ENCODE results near the gene BRD9.
"Not testable (repeated sequence)": the region's sequence is repeated elsewhere in the genome, so short reads cannot be mapped to it uniquely, and the experiment has no call there.

BRD9 gene

GRCh38 chr5:851076-851475, 41.5 kb downstream of the BRD9 start:
- peaks cover 36% of the 10 kb centered on the region for H3K4me1 Mint-ChIP-seq
- no peaks in the 10 kb centered on the region for H3K36me3 Mint-ChIP-seq (ENCODE audit: low read depth)
- DNase-seq: no peak
- H3K27ac Mint-ChIP-seq: no peak overlapping the region
- TF ChIP-seq CTCF (IDR thresholded peaks at IDR 0.05): no peak
- H3K4me3 Mint-ChIP-seq: no peak overlapping the region
- peaks cover 12% of the 10 kb centered on the region for H3K27me3 Mint-ChIP-seq (ENCODE audit: low read depth, poor library complexity)
- no peaks in the 10 kb centered on the region for H3K9me3 Mint-ChIP-seq

DNA sequence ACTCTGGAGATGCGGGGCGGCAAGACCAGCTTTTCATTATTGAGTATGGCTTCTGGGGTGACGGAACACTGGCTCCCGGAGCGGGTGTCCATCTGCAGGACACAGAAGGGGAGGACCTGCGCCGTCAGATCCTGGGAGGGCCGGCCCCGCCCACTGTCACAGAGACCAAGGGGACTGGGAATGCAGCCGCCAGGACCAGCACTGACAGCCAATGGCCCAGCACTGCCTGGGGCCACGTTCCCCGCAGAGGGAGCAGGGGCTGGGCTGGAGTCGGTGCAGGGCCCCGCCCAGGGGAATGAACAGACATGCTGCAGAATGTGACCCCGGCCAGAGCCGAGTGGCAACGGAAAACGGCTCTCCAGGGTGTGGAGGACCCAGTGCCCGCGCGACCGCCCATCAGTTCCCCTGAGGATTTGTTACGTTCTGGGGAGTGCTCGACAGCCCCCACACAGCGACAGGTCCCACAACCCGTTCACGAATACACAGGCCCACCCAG, 42.0 kb downstream of the BRD9 start, which contains the start of gene ZDHHC11:
Gene ZDHHC11, minus strand, starts transcription at position 476 of the 496 bp plus-strand sequence. Its CDS starts 384 bp downstream, at position 92.
- Mint-ChIP-seq H3K4me1 (peaks cover 36% of the 10 kb centered on the region), H3K27ac (peak within 1 kb of the TSS; percentile 48), H3K4me3 (peak within 1 kb of the TSS; percentile 8)

GRCh38 chr5:849651-850301, 42.8 kb downstream of the BRD9 start:
- Mint-ChIP-seq H3K27ac (peak overlapping the region; percentile 48), H3K27me3 (ENCODE audit: low read depth, poor library complexity) (peaks cover 12% of the 10 kb centered on the region), H3K36me3 (ENCODE audit: low read depth) (no peaks in the 10 kb centered on the region)

More for the DNA sequence above, 42.0 kb downstream of the BRD9 start, which contains the start of gene ZDHHC11:
- no peak for TF ChIP-seq CTCF (IDR thresholded peaks at IDR 0.05)
- Mint-ChIP-seq H3K27me3 (ENCODE audit: low read depth, poor library complexity) (peaks cover 12% of the 10 kb centered on the region), H3K36me3 (ENCODE audit: low read depth) (no peaks in the 10 kb centered on the region), H3K9me3 (no peaks in the 10 kb centered on the region)
- DNase-seq: peak; percentile 44

DNA sequence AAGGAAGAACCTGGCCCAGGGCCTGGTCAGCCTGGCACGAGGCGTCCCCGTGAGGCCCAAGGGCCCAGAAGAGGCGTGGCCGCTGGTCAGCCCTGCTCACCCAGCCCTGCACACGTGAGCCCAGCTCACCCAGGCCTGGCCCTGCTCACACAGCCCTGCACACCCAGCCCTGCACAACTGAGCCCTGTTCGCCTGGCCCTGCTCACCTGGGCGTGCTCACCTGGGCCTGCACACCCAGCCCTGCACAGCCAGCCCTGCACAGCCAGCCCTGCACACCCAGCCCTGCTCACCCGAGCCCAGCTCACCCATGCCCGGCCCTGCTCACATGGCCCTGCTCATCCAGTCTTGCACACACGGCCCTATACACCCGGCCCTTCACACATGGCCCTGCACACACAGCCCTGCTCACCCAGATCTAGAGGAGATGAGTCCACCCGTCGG, 43.9 kb downstream of the BRD9 start:
- Mint-ChIP-seq H3K4me3 (no peak overlapping the region), H3K27me3 (ENCODE audit: low read depth, poor library complexity) (peaks cover 9% of the 10 kb centered on the region), H3K4me1 (peaks cover 45% of the 10 kb centered on the region), H3K27ac (no peak overlapping the region), H3K36me3 (ENCODE audit: low read depth) (no peaks in the 10 kb centered on the region), H3K9me3 (no peaks in the 10 kb centered on the region)
- no peak for DNase-seq
- TF ChIP-seq CTCF (IDR thresholded peaks at IDR 0.05): no peak

More at GRCh38 chr5:849651-850301, 42.8 kb downstream of the BRD9 start:
- H3K4me3 Mint-ChIP-seq: peak overlapping the region; percentile 8
- H3K4me1 Mint-ChIP-seq: peaks cover 42% of the 10 kb centered on the region
- no peak for TF ChIP-seq CTCF (IDR thresholded peaks at IDR 0.05)
- no peaks in the 10 kb centered on the region for H3K9me3 Mint-ChIP-seq
- peak; percentile 65 for DNase-seq

DNA sequence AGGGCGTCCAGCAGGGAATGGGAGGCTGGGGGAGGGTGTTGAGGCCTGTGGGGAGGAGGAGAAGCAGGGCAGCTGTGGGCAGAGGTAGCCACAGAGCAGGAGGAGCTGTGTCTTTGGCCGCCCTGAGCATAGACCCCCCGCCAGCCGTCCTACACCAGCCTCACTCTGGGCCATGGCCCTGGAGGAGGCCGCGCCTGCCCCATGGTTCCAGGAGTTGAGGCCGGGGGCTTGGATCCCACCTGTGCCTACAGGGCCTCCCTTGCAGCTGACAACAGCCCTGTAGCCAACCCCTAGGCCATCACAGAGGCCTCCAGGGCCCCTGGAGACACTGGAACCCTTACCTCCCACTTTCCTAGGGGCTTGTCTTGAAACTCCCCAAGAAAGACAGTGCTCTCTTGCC, 44.9 kb downstream of the BRD9 start:
- H3K27me3 Mint-ChIP-seq (ENCODE audit: low read depth, poor library complexity); H3K36me3 Mint-ChIP-seq (ENCODE audit: low read depth); H3K27ac Mint-ChIP-seq; H3K9me3 Mint-ChIP-seq; H3K4me3 Mint-ChIP-seq; DNase-seq: not testable (repeated sequence)
- H3K4me1 Mint-ChIP-seq: peaks cover 48% of the 10 kb centered on the region

GRCh38 chr5:847212-847611, 45.4 kb downstream of the BRD9 start:
- peaks cover 49% of the 10 kb centered on the region for H3K4me1 Mint-ChIP-seq
- H3K27me3 Mint-ChIP-seq (ENCODE audit: low read depth, poor library complexity); DNase-seq; H3K4me3 Mint-ChIP-seq; H3K36me3 Mint-ChIP-seq (ENCODE audit: low read depth); H3K27ac Mint-ChIP-seq; H3K9me3 Mint-ChIP-seq: not testable (repeated sequence)

DNA sequence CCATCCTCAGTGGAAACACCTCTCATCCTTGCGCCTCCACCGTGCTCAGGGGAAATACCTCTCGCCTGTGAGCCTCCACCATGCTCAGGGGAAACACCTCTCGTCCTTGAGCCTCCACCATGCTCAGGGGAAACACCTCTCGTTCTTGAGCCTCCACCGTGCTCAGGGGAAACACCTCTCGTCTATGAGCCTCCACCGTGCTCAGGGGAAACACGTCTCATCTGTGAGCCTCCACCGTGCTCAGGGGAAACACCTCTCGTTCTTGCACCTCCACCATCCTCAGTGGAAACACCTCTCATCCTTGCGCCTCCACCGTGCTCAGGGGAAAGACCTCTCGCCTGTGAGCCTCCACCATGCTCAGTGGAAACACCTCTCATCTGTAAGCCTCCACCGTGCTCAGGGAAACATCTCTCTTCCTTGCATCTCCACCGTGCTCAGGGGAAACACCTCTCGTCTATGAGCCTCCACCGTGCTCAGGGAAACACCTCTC, 46.0 kb downstream of the BRD9 start:
- not testable (repeated sequence) for H3K36me3 Mint-ChIP-seq (ENCODE audit: low read depth); H3K9me3 Mint-ChIP-seq; H3K4me3 Mint-ChIP-seq; DNase-seq
- Mint-ChIP-seq H3K4me1 (peaks cover 45% of the 10 kb centered on the region), H3K27ac (peak overlapping the region; percentile 14), H3K27me3 (ENCODE audit: low read depth, poor library complexity) (peaks cover 10% of the 10 kb centered on the region)

GRCh38 chr5:845676-846601, 46.7 kb downstream of the BRD9 start:
- DNase-seq; H3K9me3 Mint-ChIP-seq; H3K36me3 Mint-ChIP-seq (ENCODE audit: low read depth); H3K4me3 Mint-ChIP-seq: not testable (repeated sequence)
- peak overlapping the region; percentile 14 for H3K27ac Mint-ChIP-seq
- peaks cover 40% of the 10 kb centered on the region for H3K4me1 Mint-ChIP-seq
- H3K27me3 Mint-ChIP-seq (ENCODE audit: low read depth, poor library complexity): peaks cover 10% of the 10 kb centered on the region

DNA sequence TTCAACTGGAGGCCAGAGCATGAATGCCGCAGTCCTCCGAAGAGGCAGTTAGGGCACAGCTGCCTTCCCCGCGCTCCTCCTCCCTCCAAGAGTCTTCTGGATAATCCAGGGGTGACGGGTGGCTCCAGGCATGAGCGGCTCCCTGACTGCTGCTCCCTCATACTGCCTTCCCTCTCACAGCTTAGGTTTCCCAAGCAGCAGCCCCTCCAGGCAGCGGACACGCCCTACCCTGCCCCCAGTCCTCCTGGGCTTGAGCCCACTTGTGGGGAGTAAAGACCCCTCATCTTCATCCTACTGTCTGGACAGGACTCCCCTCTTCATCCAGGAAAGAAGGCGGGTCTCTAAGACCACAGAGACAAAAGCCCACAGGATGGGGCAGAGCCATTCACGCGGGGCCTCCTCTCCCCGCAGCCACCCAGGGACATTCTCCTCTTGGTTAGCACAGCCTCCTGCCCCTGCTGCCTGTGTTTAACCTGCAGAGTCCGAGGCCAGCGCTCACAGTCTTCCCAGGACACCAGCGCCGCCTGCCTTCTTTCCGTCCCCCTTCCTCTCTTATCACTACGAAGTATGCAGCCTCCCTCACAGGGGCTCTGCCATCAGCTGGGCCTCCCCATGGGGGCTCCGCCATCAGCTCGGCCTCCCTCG, 47.4 kb downstream of the BRD9 start:
- DNase-seq; H3K36me3 Mint-ChIP-seq (ENCODE audit: low read depth); H3K4me3 Mint-ChIP-seq; H3K9me3 Mint-ChIP-seq: not testable (repeated sequence)
- Mint-ChIP-seq H3K4me1 (peaks cover 36% of the 10 kb centered on the region), H3K27me3 (ENCODE audit: low read depth, poor library complexity) (peaks cover 14% of the 10 kb centered on the region), H3K27ac (peak overlapping the region; percentile 70)
